GM21576 (cell line): ENCODE measurements around the gene SLC25A22.

ENCODE experiments used
- ATAC-seq: cut with Tn5 transposase; IDR thresholded peaks from one replicate; pipeline ENCODE4 v1.9.1; 2021; ENCODE audit warnings: mild to moderate bottlenecking, moderate library complexity; ENCODE audit not compliant: unreplicated experiment

Gene SLC25A22

DNA sequence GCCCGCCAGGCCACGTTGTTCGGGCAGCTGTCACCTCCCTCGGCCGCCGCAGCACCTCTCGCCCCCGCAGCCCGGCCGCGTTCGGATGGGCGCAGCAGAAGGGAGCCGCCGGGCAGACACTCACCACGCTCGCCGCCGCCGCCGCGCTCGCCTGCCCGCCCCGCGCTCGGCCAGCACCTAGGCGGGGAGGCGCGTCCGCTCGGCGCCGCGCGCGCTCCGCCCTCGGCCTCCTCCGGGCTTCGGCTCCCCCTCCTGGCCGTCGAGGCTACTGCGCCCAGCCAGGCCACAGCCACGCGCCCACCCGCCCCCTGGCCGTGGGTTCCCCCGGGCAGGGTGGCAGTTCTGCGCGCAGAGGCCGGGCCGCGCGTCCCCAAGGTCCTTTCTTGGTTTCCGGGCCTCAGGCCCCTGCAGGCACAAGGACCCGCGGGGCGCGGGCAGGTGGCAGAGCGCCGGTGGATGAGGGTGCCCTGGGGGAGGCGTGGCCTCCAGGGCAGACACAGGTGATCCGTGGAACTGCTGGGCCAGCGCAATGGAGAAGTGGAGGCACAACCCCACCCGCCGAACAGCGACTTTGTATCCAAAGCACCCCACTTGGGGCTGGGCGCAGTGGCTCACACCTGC lies at the start of gene SLC25A22:
TSS of gene SLC25A22 (minus strand) at position 189 of the 621 bp plus-strand sequence. CDS start 3,275 bp downstream, outside the sequence.
- peak; percentile 50 for ATAC-seq

DNA sequence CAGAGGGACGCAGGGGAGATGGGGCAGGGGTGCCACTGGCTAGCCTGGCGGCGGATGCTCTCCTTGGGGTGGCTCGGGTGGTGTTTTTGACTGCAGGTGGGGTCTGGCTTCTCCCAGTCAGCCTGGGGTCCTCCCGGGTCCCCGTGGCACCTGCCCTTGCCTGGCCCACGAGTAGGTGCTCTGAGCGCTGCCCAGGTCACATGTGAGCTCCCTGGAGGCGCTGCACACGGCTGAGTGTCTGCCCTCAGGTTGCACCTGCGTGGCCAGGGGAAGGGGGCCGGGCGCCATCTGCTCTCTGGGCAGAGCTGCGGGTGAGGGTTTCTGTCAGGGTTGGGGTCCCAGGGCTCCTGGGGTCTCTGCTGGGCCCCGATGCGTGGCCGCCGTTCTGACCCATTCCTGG lies 49.8 kb upstream of the SLC25A22 start:
- no peak for ATAC-seq

DNA sequence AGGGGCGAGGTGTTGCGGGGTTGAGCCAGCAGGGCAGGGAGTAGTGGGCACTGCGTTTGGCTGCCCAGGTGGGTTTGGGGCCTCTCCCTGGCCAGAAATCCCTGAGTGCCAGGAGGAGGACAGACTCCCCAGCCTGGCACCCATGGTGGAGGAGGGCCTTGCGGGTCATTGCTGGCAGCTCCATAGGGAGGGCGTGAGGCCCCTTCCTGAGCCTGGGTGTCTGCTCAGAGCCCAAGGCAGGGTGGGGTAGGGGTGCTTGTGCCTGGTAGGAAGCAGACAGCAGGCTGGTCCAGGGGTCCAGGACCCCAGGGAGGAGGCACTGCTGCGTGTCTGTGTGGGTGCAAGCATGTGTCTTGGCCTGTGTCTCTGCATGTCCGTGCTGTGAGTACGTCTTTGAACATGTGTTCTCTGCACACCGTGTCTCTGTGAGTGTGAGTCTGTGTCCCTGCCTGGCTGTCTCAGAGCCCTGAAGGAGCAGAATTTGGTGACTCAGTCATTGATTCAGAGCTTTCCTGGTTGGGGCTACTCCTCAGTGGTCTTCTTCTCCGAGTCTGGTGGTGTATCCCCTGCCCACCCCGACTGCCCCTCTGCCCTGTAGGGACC lies 48.5 kb upstream of the SLC25A22 start:
- ATAC-seq: no peak

DNA sequence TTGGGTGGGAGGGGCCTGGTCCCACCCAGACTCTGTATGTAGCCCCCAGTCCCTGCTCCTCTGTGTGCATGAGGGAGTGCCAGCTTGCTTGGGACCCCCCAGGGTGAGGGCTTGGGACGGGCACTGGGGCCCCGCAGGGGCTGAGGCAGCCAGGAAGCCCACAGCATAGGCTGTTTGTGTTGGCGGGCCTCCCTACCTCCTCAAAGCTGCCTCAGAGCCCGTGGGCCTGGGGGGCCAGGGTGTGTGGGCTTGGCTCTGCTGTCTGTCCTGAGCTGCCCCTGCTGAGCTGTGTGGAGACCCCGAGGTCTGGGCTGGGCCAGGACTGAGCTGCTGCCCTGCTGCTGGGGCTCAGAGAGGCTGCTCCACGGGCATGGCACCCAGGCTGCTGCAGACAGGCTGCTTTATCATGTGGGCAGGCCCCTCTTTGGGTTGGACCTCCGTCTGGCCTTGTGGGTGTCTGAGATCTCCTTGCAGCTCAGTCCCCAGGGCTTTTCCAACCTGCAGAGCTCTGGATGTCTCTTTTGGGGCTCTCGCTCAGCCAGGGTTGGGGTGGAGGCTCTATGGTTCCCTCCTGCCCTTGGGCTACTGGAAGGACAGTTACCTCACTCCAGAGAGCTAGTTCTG lies 47.9 kb upstream of the SLC25A22 start:
- ATAC-seq: no peak

DNA sequence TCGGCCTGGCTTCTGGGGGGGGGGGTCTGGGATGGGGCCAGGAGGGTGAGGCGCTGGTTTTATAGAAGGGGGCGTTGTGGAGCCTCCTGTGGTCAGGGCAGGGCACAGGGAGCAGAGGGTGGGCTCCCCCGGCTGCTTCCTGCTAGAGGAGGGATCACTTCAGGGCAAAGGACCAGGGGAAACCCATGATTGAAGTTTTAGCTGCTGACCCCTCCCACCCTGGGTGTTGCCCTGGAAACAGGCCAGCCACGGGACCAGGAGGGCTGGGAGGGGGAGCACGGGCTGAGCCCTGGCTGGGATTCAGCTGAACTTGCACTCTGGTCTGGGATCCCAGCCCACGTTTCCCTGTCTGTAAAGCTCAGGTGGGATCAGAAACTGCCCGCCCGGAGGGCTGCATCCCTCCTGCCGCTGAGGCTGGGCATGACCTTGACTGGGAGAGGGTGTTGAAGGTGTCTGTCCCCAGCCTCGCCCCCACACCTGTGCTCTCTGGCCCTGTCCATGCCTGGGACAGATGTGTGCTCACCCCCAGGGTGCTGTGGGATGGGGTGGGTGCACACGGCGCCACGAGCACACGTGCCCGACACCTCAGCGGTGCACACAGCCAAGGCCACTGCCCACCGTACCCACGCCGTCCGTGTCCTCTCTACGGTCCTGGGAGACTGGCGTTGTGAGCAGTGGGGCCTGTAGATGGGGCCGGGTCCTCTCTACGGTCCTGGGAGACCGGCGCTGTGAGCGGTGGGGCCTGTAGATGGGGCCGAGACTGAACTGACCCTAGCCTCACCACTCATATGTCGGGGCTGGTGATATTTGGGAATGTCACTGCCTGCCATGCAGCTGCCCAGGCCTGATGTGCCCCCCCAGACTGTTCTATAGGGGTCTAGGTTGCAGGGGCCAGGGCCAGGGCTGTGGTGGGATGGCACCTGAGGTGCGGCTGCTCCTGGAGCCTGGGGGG lies 46.9 kb upstream of the SLC25A22 start:
- ATAC-seq: no peak

DNA sequence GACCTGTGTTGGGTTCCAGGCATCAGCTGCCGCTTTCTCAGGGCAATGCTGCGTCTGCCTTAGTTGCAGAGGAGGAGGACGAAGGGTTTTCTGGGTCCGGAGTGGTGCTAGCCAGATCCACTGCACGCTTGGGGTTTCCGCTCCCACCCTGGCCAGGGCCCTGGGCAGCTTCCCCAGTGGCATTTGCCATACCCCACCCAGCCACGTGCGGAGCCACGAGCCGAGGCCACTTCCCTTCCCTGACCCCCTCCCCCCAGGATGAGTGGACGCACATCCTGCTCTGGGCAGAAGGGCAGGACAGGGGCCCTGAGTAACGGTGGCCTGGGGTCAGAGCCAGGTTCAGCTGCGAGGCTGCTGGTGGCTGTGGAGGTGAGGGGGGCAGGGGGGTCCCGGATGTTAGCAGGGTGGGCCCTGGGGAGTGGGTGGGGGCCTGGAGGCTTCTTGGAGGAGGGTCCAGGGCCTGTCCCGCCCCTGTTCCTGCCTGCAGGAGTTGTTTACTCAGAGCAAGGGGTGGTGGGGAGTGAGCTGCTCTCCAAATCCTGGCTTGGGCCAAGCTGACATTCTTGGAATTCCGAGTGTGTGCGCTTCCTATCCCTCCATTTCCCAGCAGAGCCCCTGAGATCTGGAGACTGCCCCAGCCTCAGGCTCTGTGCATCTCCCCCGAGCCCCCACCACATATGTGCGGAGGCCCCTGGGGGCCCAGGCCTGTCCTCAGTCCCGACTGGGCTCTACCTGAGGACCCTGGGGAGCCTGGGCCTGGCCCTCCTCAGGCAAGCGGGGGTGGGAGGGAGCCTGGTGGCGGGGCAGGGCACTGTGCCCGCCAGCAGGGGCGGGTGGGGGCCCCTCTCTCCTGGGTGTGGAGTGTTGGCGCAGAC lies 46.0 kb upstream of the SLC25A22 start:
- ATAC-seq: no peak

DNA sequence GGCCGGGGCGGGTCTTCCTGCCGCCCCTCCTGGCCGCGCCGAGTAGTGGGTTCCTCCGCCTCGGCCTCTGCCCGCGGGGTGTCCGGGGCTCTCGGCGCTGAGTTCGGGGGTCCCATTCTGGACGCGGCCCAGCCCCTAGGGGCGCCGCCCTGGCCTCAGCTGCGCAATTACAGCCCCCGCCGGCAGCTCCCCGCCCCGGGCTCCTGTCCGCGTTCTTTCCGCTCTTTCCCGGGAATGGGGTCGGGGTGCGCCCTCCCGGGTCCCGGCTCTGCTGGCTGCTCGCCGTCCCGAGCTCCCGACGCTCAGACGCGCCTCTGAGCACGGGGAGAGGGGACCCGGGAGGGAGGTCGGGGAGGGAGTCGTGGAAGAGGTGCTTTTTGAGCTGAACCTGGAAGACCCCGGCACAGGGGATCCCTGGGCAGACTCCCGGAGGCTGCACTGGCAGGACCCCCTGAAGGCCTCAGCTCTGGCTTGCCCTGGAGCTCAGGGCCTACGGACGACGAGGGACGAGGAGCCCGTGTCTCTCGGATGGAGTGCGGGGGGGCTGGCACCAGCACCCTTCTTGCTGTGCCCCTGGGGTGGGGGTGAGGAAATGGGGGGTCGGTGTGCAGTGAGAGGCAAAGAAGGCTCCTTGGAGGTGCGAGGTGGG lies 45.1 kb upstream of the SLC25A22 start:
- no peak for ATAC-seq

DNA sequence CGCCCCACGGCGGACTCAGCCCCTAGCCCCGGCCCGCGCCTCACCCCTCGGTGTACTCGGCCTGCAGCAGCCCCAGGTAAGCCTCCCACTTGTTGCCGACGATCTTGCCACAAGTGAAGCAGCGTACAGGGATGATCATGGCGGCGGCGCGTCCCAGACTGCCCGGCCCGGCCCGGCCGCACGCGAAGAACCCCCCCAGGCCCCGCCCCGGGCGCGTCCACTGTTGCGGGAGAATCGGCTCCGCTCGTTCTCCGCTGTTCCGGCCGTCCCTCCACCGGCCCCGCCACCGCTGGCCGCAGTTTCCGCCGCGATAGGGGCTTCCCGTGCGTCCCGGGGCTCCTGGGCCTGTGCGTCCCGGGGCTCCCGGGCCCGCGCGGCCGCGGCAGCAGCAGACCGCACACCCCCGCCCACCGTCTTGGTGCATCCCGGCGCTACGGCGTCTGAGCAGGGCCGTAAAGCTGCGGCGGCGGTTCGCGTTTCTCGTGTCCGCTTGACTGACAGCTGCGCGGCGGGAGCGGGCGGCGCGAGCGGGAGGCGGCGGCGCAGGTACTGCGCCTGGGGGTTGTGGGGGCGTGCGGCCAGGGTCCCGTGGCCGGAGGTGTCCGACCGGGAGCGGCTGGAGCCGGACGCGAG lies 44.4 kb upstream of the SLC25A22 start, which contains the start of the genes POLR2L and TSPAN4:
TSS of gene POLR2L (minus strand) at position 160 of the 633 bp plus-strand sequence. CDS start at position 139, 21 bp downstream.
TSS of gene TSPAN4 (plus strand) at position 483 of the 633 bp plus-strand sequence. CDS start 7,453 bp downstream, outside the sequence.
- ATAC-seq: peak; percentile 67

DNA sequence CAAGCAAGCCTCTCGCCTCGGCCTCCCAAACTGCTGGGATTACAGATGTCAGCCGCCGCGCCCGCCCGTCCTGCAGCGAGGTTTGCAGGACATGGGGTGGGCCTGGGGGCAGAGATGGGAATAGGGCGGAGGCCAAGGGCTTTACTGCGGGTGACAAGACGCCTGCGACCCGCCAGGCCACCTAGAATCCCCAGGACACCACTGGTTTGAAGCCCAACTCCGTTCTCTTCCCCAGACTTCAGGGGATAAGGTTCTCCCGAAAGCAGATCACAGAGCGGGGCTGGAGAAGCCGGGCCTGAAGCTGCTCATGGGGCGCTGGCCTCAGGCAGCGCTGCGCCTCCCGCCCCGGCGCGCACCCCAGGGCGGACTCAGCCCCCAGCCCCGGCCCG lies 43.9 kb upstream of the SLC25A22 start:
- ATAC-seq: peak; percentile 24

DNA sequence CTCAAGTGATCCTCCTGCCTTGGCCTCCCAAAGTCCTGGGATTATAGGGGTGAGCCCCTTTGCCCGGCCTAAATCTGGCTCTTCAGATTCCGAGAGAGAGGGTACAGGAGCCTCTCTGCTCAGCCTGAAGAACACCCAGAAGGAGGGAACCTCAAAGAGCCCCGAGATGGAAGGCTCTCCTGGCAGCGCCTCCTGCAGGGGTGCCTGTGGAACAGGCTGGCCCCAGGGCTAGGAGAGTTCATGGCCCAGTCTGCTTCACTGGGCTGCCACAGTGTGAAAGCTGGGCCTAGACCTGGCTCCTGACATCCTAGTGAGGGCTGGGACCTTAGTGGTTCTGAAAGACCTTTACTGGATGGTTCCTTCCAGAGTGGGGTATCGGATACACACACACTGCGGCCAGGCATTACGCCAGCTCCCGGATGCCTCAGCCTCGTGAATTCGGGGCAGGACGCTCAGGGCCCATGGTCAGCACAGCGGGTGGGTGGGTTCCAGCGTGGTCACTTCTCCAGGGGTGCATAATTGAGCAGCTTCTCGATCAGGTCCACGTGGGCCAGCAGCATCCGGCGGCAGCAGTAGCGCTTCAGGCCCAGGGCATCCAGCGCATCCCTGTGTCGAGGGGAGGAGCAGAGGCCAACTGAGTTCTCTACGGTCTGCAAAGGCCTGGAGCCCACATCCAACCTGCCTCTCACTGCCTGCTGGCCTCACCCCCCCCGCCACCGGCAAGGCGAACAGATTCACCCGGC lies 42.0 kb upstream of the SLC25A22 start:
- no peak for ATAC-seq

DNA sequence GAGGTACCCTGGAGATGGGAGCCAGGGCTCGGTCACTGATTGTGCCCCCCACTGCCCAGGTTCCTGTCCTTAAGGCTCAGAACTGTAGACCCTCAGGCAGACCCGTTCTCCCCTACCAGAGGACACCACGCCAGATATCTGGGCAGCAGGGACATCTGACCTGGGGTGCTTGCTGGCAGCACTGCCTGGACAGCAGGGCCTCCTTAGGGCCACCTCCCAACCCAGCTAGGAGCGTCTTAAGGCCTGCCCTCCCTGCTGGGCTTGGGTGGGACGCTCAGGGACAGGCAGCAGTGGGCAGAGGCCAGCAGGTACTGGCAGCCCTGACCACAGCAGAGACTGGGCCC lies 41.2 kb upstream of the SLC25A22 start:
- ATAC-seq: no peak

DNA sequence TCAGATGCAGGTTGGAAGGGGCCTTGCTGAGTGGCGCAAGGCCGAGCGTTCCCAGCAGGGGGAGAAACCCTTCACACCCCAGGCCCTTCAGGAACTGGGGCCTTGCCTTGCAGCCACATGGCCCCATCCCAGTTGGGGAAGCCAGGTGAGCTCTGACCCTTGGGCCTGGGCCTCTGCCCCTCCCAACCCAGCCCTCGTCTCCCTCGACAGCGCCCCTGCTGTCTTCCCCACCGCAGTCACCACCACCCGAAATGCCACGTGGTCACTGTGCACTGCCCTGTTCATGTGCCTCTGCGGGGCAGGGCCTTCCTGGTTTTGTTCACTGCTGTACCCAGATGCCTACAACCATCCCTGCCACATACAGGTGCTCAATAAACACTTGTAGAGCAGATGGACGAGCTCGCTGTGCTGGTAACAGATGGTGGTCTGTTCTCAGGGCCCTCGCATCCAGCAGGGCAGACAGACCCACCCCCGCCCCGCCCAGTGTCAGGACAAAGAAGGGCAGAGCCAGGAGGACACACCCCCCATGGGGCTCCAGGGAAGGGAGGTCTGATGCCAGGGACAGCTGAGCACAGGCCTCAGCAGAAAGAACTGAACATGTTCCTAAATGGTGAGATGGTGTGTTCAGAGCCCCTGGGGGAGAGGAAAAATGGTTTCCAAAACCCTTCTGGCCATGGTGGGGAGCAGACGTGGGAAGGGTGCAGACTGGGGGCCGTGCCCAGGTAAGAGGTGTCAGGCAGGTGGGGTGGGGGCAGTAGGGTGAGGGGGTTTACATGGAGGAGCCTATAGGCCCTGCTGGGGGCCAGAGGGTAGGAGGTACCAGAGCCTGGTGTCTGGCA lies 40.6 kb upstream of the SLC25A22 start:
- ATAC-seq: no peak

DNA sequence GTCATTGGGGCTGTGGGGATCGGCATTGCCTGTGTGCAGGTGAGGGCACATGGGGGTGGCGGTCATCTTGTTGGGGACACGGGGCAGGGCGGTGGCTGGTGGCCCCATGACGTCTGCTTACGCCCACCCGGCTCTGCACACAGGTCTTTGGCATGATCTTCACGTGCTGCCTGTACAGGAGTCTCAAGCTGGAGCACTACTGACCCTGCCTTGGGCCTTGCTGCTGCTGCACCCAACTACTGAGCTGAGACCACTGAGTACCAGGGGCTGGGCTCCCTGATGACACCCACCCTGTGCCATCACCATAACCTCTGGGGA lies 39.9 kb upstream of the SLC25A22 start:
- ATAC-seq: no peak

DNA sequence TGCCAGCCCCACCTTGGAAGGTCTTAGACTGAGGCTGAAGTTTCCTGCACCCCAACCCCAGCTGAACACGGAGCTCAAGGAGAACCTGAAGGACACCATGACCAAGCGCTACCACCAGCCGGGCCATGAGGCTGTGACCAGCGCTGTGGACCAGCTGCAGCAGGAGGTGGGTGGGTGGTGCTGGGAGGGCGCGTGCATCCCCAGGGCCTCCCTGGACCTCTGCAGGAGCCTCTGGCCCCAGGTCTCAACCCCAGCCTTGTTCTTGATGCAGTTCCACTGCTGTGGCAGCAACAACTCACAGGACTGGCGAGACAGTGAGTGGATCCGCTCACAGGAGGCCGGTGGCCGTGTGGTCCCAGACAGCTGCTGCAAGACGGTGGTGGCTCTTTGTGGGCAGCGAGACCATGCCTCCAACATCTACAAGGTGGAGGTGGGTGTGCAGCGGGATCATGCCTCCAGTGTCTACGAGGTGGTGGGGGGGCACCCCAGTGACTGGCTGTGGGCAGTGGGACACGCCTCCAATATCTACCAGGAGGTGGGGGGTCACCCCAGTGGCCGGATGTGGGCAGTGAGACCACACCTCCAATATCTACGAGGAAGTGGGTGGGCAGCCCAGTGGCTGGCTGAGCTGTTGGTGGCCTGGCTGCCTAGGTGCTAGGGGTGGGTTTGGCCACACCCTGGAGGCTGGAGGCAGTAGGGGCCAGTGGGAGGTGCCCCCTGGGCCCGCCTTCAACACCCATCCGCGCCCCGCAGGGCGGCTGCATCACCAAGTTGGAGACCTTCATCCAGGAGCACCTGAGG lies 39.3 kb upstream of the SLC25A22 start:
- no peak for ATAC-seq

DNA sequence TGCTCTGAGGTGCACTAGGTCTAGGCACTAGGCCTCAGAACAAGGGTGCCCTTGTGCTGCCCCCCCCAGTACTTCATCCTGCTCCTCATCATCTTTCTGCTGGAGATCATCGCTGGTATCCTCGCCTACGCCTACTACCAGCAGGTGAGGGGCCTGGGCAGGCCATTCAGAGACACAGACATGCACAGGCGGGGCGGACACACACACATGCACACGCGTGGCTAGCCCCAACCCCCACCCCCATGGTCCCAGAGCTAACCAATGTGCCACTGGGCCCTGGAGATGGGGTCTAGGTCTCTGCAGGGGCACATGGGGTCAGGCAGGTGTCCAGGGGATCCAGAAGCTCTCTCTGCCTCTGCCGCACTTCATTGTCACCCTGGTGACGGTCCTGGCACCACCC lies 38.6 kb upstream of the SLC25A22 start:
- no peak for ATAC-seq

DNA sequence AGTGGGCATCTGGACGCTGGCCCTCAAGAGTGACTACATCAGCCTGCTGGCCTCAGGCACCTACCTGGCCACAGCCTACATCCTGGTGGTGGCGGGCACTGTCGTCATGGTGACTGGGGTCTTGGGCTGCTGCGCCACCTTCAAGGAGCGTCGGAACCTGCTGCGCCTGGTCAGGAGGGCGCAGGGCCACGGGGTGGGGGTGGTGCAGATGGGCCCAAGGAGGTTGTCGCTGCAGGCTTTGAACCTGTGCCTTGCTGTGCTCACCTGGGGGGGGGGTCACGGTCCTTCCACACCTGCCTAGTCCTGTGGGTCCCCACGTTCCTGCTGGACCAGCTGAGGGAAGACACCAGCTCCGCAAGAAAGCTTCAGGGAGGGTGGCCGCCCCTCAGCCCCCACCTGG lies 38.2 kb upstream of the SLC25A22 start:
- no peak for ATAC-seq
